ENCODE results near the gene IKZF2.

GRCh38 chr2:212970132-212970531 is 181.3 kb downstream of the IKZF2 start:
- TF ChIP-seq CTCF (IDR thresholded peaks at IDR 0.05; ENCODE audit: low read depth, low read length, missing input control) (no peak), REST (IDR thresholded peaks at IDR 0.05) (no peak), MAX (IDR thresholded peaks at IDR 0.05) (no peak), RAD21 (IDR thresholded peaks at IDR 0.05) (no peak), YY1 (IDR thresholded peaks at IDR 0.05) (no peak), GABPA (IDR thresholded peaks at IDR 0.05 in 1 of 2, conservative IDR thresholded peaks at IDR 0.05 in 1 of 2) (no peak), FOXA2 (IDR thresholded peaks at IDR 0.05) (no peak), HNF4A (conservative IDR thresholded peaks at IDR 0.05) (no peak), EGR1 (IDR thresholded peaks at IDR 0.05; ENCODE audit: low read depth in 2 of 2) (no peak)
